ENCODE data around the gene SCAMP4.

SCAMP4 gene

GRCh38 chr19:1942078-1942933, 37.1 kb downstream of the SCAMP4 start:
- DNase-seq = peak in 1 of 2 experiments; percentile 8

GRCh38 chr19:1942934-1943555, 37.8 kb downstream of the SCAMP4 start:
- DNase-seq = no peak

DNA sequence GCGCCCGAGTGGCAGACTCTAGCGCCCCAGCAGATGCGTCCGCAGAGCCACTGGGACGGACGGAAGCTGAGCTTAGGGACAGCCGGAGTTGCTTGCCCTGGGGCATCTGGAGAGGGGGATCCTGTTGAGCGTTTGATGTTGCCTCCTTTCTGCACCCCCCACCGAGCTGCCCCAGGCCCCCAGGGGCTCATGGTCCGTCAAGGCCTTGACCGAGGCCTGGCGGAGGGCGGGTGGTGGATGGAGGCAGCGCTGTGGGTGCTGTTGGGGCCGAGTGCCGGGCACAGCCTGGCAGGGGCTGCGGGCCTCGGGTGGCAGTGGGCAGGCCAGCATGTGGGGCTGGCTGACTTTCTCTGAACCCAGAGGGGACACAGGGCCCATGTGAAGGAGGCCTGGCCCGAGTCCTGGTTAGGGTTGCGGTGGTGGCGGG, 38.5 kb downstream of the SCAMP4 start:
- DNase-seq = no peak

DNA sequence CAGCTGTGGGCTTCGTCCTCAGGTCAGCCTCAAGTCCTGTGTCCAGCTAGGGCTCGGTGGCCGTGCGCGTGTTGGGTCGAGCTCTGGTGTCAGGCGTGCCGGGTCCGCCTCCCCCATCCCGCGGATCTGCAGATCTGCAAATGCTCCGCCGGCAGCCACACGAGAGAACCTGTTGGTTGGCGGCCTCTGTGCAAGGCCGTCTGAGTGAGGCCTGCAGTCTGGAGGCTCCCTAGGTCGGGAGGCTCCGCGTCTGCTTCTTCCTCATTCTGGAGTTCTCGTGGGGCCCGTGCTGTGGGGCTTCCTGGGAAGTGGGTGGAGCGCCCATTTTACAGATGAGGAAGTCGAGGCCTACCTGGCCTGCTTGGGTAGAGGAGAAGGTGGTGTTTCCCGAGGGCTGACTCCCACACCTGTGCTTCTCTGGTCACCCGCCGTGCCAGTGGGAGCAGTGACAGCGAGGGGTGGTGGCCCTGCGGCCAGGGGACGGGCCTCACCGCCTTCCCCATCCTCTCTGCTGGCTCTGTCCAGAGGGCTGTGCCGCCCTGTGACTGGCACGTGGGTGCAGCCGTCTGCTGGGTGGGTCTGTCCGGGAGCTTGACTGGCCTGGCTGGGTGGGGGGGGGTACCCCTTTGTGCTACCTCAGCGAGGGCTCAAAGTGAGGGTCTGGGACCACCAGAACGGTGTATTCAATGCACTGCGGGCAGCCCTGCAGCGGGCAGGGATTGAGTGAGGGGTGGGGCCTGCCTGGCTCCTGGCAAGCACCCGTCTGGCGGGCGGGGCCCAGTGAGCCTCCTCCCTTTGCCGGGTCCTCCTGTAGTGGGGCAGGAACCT, 39.1 kb downstream of the SCAMP4 start:
- DNase-seq = no peak

GRCh38 chr19:1944916-1945561, 39.8 kb downstream of the SCAMP4 start:
- no peak for DNase-seq

- DNase-seq = no peak
Observed at GRCh38 chr19:1945899-1946298, 40.7 kb downstream of the SCAMP4 start.

DNA sequence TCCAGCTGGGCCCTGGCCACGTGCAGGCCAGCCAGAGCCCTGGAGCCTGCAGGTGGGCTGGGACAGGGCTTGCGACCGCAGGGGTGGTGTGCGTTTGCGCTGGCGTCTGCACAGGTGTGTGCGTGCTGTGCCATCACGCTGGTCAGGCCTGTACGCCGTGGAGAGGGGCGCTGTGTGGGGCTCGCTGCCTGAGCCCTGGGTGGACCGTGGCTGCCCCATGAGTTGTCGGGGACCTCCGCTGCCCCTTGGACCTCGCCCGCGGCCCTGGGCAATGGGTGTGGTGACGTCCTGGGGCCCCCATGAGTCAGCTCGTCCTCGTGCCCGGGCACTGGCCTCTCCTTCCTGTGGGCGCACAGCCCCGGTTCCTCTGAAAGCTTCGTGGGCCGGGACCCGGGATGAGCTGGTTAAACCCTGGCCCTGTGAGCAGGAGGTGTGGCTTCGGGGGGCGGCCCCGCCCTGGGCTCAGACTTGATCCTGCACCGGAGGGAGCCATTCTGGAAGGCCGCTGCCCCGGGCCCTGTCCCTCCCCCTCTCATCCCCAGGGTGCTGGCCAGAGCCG, 42.5 kb downstream of the SCAMP4 start:
- no peak for DNase-seq

GRCh38 chr19:1949304-1950101, 44.3 kb downstream of the SCAMP4 start:
- no peak for DNase-seq

DNA sequence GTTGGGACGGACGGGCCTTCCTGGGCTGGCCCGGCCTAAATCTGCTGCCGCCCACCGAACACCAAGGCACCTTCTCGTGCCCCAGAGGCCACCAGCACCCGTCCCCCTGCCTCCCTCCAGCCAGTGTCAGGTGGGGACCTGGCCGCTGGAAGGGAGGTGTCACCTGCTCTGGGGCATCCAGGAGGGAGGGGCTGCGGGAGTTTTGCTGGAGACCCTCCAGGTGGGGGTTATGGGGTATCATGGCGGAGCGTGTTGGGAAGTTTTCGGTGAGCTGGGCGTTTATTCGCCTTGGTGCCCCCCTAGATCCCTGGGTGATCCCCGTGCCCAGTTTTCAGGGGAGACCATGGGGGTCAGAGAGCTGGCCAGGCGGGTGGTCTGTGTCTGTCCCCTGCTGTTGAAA, 45.4 kb downstream of the SCAMP4 start:
- DNase-seq = no peak

- no peak for DNase-seq
Observed at GRCh38 chr19:1952635-1953034, 47.4 kb downstream of the SCAMP4 start.

DNA sequence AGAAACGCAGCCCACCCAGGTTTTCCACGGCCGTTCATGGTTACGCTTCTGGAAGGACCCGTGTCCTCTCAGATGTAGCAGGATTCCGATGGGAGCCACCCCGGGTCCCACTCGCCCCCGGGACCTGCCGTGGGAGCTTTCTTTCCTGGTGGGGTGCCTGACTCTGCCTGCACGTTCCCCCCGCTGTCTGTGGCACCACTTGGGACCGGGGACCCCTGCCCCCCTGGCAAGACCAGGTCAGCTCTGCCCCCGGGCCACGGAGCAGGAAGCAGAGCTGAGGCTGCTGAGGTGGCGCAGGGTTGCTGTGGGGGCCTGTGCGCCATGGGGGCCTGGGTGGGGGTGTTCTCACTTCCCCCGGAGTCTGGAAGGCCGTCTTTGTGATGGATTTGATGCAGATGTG, 47.8 kb downstream of the SCAMP4 start:
- DNase-seq = no peak

GRCh38 chr19:1953441-1954094, 48.4 kb downstream of the SCAMP4 start:
- no peak for DNase-seq

DNA sequence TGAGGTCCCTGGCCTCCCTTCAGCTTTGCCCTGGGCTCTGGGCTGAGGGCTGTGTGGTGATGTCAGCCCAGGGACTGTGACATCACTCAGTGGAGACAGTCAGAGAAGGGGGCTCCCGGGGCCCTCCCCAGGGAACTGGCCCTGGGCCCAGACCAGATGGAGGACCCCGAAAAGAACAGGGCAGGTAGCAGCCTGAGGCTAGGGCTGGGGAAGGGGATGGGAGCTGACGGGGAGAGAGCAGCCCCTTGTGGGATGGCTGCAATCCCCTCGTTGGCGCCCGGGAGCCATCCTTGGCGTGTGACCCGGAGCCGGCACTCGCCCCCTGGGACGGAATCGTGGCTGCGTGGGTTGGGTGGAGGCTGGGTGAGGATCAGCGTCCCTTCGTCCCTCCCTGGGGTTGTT, 49.3 kb downstream of the SCAMP4 start:
- no peak for DNase-seq

- DNase-seq = no peak
Observed at GRCh38 chr19:1955171-1956121, 50.2 kb downstream of the SCAMP4 start.

- DNase-seq = no peak
Observed at GRCh38 chr19:1956122-1956494, 50.9 kb downstream of the SCAMP4 start.

DNA sequence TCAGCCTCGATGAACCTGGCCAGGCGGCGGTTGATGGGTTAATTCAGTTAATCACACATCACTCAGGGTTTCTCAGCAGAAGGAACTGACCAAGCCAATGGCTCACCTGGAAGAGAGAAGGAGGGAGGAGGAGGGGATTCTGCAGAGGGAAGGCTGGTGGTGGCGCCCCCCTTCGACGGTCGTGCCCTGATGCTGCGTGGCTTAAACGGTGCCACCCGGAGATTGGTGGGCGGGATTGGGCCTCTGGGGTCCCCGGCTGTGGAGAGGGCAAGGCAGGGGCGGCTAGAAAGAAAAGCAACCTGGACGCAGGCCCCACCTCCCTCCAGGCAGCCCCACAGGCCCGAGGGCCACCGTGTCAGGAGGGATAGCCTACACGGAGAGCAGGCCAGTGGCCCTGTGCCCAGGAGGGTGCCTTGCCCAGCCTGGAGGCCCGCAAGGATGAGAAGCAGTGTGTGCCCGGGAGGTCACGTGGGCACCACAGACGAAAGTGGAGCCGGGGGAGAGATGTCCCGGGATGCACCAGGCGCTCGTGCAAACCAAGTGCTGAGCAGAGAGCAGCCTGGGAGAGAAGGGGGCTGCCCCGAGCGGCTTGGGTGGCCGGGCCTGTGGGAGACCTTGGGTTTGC, 51.8 kb downstream of the SCAMP4 start:
- DNase-seq = peak in 1 of 2 experiments; percentile 15

DNA sequence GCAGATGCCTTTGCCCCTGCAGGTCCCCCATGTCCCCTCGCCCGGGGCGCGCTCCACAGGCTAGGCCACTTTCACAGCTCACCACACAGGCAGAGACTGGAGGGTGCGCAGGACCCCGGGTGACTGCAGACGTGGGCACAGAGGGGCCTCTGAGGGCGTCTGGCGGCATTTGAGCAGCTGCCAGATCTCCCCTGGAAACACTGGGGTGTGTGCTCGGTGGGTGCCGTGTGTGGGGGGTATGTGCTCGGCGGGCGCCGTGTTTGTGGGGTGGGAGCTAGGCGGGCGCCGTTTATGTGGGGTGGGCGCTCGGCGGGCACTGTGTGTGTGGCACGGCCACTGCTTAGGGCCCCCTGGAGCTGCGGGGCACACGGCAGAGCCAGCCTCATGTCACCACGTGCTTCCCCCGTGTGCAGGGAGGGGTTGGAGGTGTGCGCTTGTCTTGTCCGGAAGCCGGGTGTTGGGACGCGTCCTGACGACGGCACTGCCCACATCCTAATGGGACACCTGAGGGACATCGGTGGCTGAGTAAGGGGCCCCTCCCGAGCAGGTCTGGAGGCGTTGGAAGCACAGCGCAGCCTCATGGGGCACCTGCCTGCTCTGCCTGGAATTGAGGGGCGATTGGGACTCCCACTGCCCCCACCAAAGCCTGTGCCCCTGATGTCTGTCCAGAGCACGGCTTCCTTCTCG, 52.5 kb downstream of the SCAMP4 start:
- DNase-seq = no peak

GRCh38 chr19:1959928-1960589, 54.9 kb downstream of the SCAMP4 start:
- DNase-seq = no peak

Measured in cerebellar nuclear complex (tissue), 1 donor.